HepG2 (cell line): Measurements from ENCODE around the gene BEAN1. TPM values are rescaled to one million over a fixed set of nuclear protein-coding genes. Genes with fewer than 3 reads are reported as not detected.

Source experiments
- ATAC-seq: fragments of 200-7000 bp; cut with Tn5 transposase; 3 replicates; pipeline ENCODE4 v1.9.1; 2020; ENCODE audit warnings: mild to moderate bottlenecking, moderate library complexity
- BruUV-seq: library from RNA; stranded (reverse); fragments of 400-500 nt; replicated peaks from 2 replicates; lab custom pipeline; 2021; lab: Mats Ljungman, UMichigan
- CTCF ChIA-PET: fragments of 300-600 bp; formaldehyde crosslinking; extraction: SDS; loops from one replicate; lab custom pipeline; 2021; ENCODE audit warnings: low total read pairs, inconsistent platforms, low intra/inter-chr PET ratio; lab: Yijun Ruan, JAX
- POLR2A ChIA-PET: fragments of 350-600 bp; sonication (Branson Sonifier 250); formaldehyde crosslinking; loops from one replicate; lab custom pipeline; 2020; ENCODE audit warnings: antibody characterized with exemption, inconsistent platforms; lab: Yijun Ruan, JAX
- DNase-seq: peaks from one replicate; pipeline ENCODE4 v3.0.0-alpha.2; 2015; ENCODE audit warnings: low spot score
- FAIRE-seq: peaks from 3 replicates; lab custom pipeline; 2011; peaks lifted over from hg19 to GRCh38; lab: Jason Lieb, UNC
- H2AFZ ChIP-seq: one replicate; pipeline ENCODE4 v1.6.1; 2011; ENCODE audit warnings: low read length, inconsistent platforms
- H3K27ac ChIP-seq: fragments of 300-600 bp; 3 replicates; pipeline ENCODE4 v1.8.0; 2011; ENCODE audit warnings: mixed run types, mild to moderate bottlenecking, mixed read lengths, low read length, inconsistent platforms; ENCODE audit not compliant: insufficient read depth; ENCODE audit errors: extremely low read length
- H3K27me3 ChIP-seq, 2 experiments: fragments of 200-600 bp in 1 of 2; 2 replicates in 1 of 2; 3 replicates in 1 of 2; pipeline versions ENCODE4 v1.6.0 to v1.8.0; 2011; ENCODE audit warnings: low read length in 2 of 2, mild to moderate bottlenecking in 2 of 2, moderate library complexity in 2 of 2, inconsistent platforms in 1 of 2; ENCODE audit not compliant: insufficient read depth in 2 of 2, control insufficient read depth in 1 of 2
- H3K36me3 ChIP-seq, 2 experiments: fragments of 200-600 bp in 1 of 2; replicated peaks in 1 of 2; 2 replicates in 1 of 2; 3 replicates in 1 of 2; pipeline versions ENCODE4 v1.5.1 to v1.8.0; 2011; ENCODE audit warnings: low read length in 2 of 2, inconsistent platforms in 1 of 2; ENCODE audit not compliant: insufficient read depth in 2 of 2, control insufficient read depth in 1 of 2
- H3K4me1 ChIP-seq: 2 replicates; pipeline ENCODE4 v1.5.1; 2012; ENCODE audit warnings: low read length, inconsistent platforms; ENCODE audit not compliant: insufficient read depth
- H3K4me2 ChIP-seq: 2 replicates; pipeline ENCODE4 v1.6.0; 2011; ENCODE audit warnings: low read depth, low read length, inconsistent platforms
- H3K4me3 ChIP-seq, 3 experiments: fragments of 200-600 bp in 1 of 3; sonication (generic), shearing (Covaris generic) in 1 of 3; replicated peaks in 1 of 3; 2 replicates each; pipeline ENCODE4 v1.5.1; 2011 to 2016; ENCODE audit warnings: low read length in 3 of 3, inconsistent platforms in 2 of 3, low read depth in 2 of 3, mild to moderate bottlenecking in 2 of 3, control low read depth in 1 of 3, mixed read lengths in 1 of 3; ENCODE audit not compliant: insufficient read depth in 1 of 3
- H3K79me2 ChIP-seq: one replicate; pipeline ENCODE4 v1.6.1; 2011; ENCODE audit warnings: low read length, inconsistent platforms; ENCODE audit not compliant: insufficient read depth
- H3K9ac ChIP-seq: 2 replicates; pipeline ENCODE4 v1.6.0; 2011; ENCODE audit warnings: mild to moderate bottlenecking, low read depth, low read length, inconsistent platforms; ENCODE audit not compliant: insufficient read depth
- H3K9me3 ChIP-seq: 2 replicates; pipeline ENCODE4 v1.5.1; 2012; ENCODE audit warnings: mild to moderate bottlenecking, low read length
- H4K20me1 ChIP-seq: 2 replicates; pipeline ENCODE4 v1.6.0; 2011; ENCODE audit warnings: inconsistent platforms, mild to moderate bottlenecking, low read length, moderate library complexity; ENCODE audit not compliant: insufficient read depth
- EEA1 ChIP-seq: sonication (generic); formaldehyde crosslinking; IDR thresholded peaks from 2 replicates; pipeline ENCODE4 v1.5.1; 2020; ENCODE audit warnings: mild to moderate bottlenecking, missing genetic modification reagents, borderline replicate concordance
- EP300 ChIP-seq, 3 experiments: sonication (generic) in 1 of 3; formaldehyde crosslinking in 1 of 3; IDR thresholded peaks; 2 replicates each; pipeline versions ENCODE4 v1.5.1 to v1.6.1; 2011 to 2020; ENCODE audit warnings: low read depth in 2 of 3, low read length in 2 of 3, borderline replicate concordance in 1 of 3, improper control_type of control experiment in 1 of 3, mild to moderate bottlenecking in 1 of 3, missing genetic modification reagents in 1 of 3, moderate library complexity in 1 of 3
- HDAC6 ChIP-seq: fragments of 200-600 bp; sonication (generic); IDR thresholded peaks from 2 replicates; pipeline ENCODE4 v1.7.0; 2017; ENCODE audit warnings: mild to moderate bottlenecking, antibody characterized with exemption, low read length, low read depth
- IKZF4 ChIP-seq: sonication (generic); formaldehyde crosslinking; IDR thresholded peaks from 2 replicates; pipeline ENCODE4 v1.5.1; 2020; ENCODE audit warnings: borderline replicate concordance, mild to moderate bottlenecking, low read depth, missing genetic modification reagents; ENCODE audit errors: not compliant biosample characterization
- KLF15 ChIP-seq: sonication (generic); formaldehyde crosslinking; IDR thresholded peaks from 2 replicates; pipeline ENCODE4 v1.8.1; 2023; ENCODE audit warnings: borderline replicate concordance, mild to moderate bottlenecking, inconsistent platforms, missing genetic modification reagents, mixed read lengths
- POGK ChIP-seq: sonication (generic); formaldehyde crosslinking; conservative IDR thresholded peaks from 2 replicates; pipeline ENCODE4 v1.8.0; 2022; ENCODE audit warnings: mild to moderate bottlenecking, moderate library complexity, missing genetic modification reagents
- SAFB2 ChIP-seq: sonication (generic); formaldehyde crosslinking; IDR thresholded peaks from 2 replicates; pipeline ENCODE4 v1.5.1; 2020; ENCODE audit warnings: missing genetic modification reagents, low read depth, mild to moderate bottlenecking, borderline replicate concordance
- SALL2 ChIP-seq: sonication (generic); formaldehyde crosslinking; IDR thresholded peaks from 2 replicates; pipeline ENCODE4 v1.8.1; 2023; ENCODE audit warnings: mild to moderate bottlenecking, missing genetic modification reagents, inconsistent platforms
- TBP ChIP-seq: sonication (generic); formaldehyde crosslinking; IDR thresholded peaks from 2 replicates; pipeline ENCODE4 v1.5.0; 2020; ENCODE audit warnings: missing genetic modification reagents
- ZBTB42 ChIP-seq: sonication (generic); formaldehyde crosslinking; IDR thresholded peaks from 2 replicates; pipeline ENCODE4 v1.5.0; 2020; ENCODE audit warnings: mild to moderate bottlenecking, missing genetic modification reagents
- ZBTB7A ChIP-seq: sonication (generic); formaldehyde crosslinking; IDR thresholded peaks from 2 replicates; pipeline ENCODE4 v1.8.0; 2022; ENCODE audit warnings: mild to moderate bottlenecking, missing genetic modification reagents
- WGBS: methylation state at CpG from one replicate; pipeline ENCODE4 v1.1.6; 2017; ENCODE audit warnings: low lambda C conversion rate; 5-methylcytosine and 5-hydroxymethylcytosine counted together
- in situ Hi-C: cut with HindIII; loops from 2 replicates; pipeline ENCODE4 v1.10.0; 2017; ENCODE audit warnings: low pct_unique_long_range_greater_than_20kb; ENCODE audit not compliant: extremely low pct_ligation_motif_present
- intact Hi-C: fragments of 100-400 bp; cut with micrococcal nuclease; formaldehyde crosslinking; loops from one replicate; pipeline ENCODE4 v1.10.0; 2022; ENCODE audit not compliant: unreplicated experiment
- polyA plus RNA-seq, 8 experiments: library from polyadenylated mRNA; depleted of rRNA in 3 of 8; stranded (reverse) in 7 of 8; unstranded in 1 of 8; fragments of >200 nt; fragmentation: Illumina TruSeq in 4 of 8; extraction: Trizol in 4 of 8; gene quantifications; 2 replicates each; pipeline versions ENCODE4 v1.2.1 to v1.2.3, GENCODE V29; 2011 to 2016; ENCODE audit warnings: low read depth in 4 of 8, missing spikeins in 1 of 8, mixed read lengths in 1 of 8; ENCODE audit not compliant: insufficient read depth in 1 of 8
- total RNA-seq, 5 experiments: library from RNA; depleted of rRNA; stranded (reverse); fragments of >200 nt; fragmentation: Illumina TruSeq; extraction: Trizol; gene quantifications; 2 replicates each; pipeline ENCODE4 v1.2.3, GENCODE V29; 2016; ENCODE audit warnings: low read depth in 1 of 5

BEAN1 gene
- total and polyA plus RNA-seq, 2 of the 13 experiments (the other 11 are each of a cell fraction or from before 2014, with no cell fraction given), result 0.53 to 1.4 TPM

DNA sequence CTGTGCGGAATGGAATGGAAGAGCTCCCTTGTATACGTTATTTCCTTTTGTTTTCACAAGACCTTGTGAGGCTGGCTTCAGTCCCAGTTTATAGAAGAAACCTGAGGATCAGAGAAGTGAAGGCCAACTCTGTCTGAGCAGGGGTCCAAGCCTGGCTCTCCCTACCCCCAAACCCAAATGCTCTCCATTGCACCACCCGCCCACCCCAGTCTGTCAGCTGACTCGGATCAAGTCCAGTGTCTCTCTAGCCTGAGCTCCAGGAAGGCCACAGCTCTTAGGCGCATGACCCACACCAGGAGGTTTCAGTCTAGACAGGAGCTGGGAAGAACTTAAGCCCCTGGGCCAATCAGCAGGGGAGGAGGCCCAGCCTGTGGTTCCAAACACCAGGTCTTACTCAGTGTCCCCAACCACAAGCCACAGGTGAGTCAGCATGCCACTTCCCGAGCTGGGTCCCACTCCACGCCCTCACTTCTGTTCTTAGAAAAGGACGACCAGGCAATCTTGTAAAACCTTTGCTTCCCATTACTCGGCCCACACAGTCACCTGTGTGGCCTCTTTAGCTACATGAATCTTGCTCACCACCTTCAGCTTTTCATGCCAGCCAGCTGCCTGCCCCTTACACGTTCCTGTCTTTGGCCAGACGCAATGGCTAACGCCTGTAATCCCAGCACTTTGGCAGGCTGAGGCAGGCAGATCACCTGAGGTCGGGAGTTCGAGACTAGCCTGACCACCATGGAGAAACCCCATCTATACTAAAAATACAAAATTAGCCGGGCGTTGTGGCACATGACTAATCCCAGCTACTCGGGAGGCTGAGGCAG is 95.1 kb downstream of the BEAN1 start:
- no TSS peak for BruUV-seq
- POLR2A ChIA-PET, result interaction anchor here (0.9 to 1.4 kb wide), 3 partner anchors 21 to 30 kb away, joined by 3 to 4 read pairs (median 3); partner anchors contain the start of gene CKLF
- no peak overlapping the region for H3K4me3 ChIP-seq
- H3K4me2 ChIP-seq, result no peak overlapping the region
- intact Hi-C loops (no loop called here), in situ Hi-C loops (no loop called here)
- no peak for FAIRE-seq
- no peaks in the 10 kb centered on the region for H3K79me2 ChIP-seq
- H3K9ac ChIP-seq, result no peak overlapping the region
- peaks cover 22% of the 10 kb centered on the region for H3K4me1 ChIP-seq
- ATAC-seq, result no peak
- no peak overlapping the region for H2AFZ ChIP-seq
- no peak for DNase-seq
- 94% methylated on average over 17 of the region's 17 CpGs for WGBS
- CTCF ChIA-PET, result no interaction called here
- H3K27ac ChIP-seq, result no peak overlapping the region
- H3K27me3 ChIP-seq, result no peaks in the 10 kb centered on the region
- no peaks in the 10 kb centered on the region for H3K9me3 ChIP-seq
- peaks cover 5 to 12% of the 10 kb centered on the region in 2 experiments; a peak in 4 of 5 replicates for H3K36me3 ChIP-seq
- H4K20me1 ChIP-seq, result no peaks in the 10 kb centered on the region
- TF ChIP-seq HDAC6 (no peak), SAFB2 (CRISPR knock-in tag) (no peak), EP300 (IDR thresholded peaks at IDR 0.05; ENCODE audit: low read depth in 2 of 2, low read length in 2 of 2) (no peak), EP300 (CRISPR knock-in tag; IDR thresholded peaks at IDR 0.05; ENCODE audit: borderline replicate concordance) (no peak), SALL2 (CRISPR knock-in tag) (no peak)

DNA sequence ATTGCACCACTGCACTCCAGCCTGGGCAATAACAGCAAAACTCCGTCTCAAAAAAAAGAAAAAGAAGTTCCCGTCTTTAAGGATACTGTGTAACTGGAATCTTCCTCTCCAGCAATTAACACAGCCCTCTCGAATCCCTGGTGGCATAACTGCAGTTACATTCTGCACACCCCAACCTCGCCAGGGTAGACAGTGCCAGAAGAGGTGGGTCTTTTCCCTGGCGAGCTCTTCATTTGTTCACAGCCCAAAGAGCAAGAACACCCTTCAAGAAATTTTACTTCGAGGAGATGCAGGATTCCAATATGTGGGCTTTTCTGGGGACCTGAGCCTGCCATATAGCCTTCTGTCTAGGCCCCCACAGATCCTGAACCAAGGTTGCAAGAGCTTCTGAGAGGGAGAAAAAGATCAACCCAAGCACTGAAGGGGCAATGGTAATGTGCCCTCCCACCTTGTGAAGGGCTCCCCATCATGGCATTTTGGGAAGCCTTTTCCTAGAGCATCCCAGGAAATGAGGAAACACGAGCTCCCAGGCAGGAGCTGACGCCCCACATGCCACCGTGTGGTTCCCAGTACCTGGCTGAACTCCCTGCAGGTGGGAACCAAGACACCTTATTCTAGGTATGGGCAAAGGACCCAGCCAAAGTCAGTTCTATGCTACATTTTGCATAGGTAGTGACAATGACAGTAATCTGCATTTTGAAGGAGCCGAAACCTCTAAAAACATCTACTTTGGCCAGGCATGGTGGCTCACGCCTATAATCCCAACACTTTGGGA is 95.9 kb downstream of the BEAN1 start:
- Histone ChIP-seq H3K27ac (no peak overlapping the region), H3K36me3 (peaks cover 7 to 17% of the 10 kb centered on the region in 2 experiments), H3K9ac (no peak overlapping the region), H3K4me3 (no peak overlapping the region), H3K27me3 (no peaks in the 10 kb centered on the region), H2AFZ (no peak overlapping the region), H4K20me1 (no peaks in the 10 kb centered on the region), H3K4me1 (peaks cover 15% of the 10 kb centered on the region), H3K79me2 (no peaks in the 10 kb centered on the region), H3K4me2 (no peak overlapping the region), H3K9me3 (no peaks in the 10 kb centered on the region)
- in situ Hi-C loops (no loop called here), intact Hi-C loops (no loop called here)
- CTCF ChIA-PET, result no interaction called here
- no peak for TF ChIP-seq TBP (CRISPR knock-in tag)
- no peak for TF ChIP-seq ZBTB7A
- no peak for TF ChIP-seq IKZF4
- TF ChIP-seq EEA1 (CRISPR knock-in tag), result no peak
- TF ChIP-seq POGK (CRISPR knock-in tag), result no peak
- no peak for TF ChIP-seq KLF15 (CRISPR knock-in tag)
- TF ChIP-seq ZBTB42 (CRISPR knock-in tag), result no peak
- WGBS, result 95% methylated on average over 11 of the region's 11 CpGs
- POLR2A ChIA-PET, result interaction anchor here (1.0 to 1.4 kb wide), 2 partner anchors 20 to 30 kb away, joined by 3 read pairs; partner anchors contain the start of gene CKLF
- FAIRE-seq (no peak), DNase-seq (no peak), ATAC-seq (no peak)
- no TSS peak for BruUV-seq
